ENCODE results near the gene OR11A1. TPM values are rescaled to one million over a fixed set of nuclear protein-coding genes. Genes with fewer than 3 reads are reported as not detected.

OR11A1 gene, protein sequence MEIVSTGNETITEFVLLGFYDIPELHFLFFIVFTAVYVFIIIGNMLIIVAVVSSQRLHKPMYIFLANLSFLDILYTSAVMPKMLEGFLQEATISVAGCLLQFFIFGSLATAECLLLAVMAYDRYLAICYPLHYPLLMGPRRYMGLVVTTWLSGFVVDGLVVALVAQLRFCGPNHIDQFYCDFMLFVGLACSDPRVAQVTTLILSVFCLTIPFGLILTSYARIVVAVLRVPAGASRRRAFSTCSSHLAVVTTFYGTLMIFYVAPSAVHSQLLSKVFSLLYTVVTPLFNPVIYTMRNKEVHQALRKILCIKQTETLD
- not detected for total RNA-seq

- intact Hi-C loops (cut with micrococcal nuclease): no loop called here
- ChIA-PET POLR2A (no interaction called here), CTCF (no interaction called here)
- Mint-ChIP-seq H3K36me3 (ENCODE audit: low read depth) (no peaks in the 10 kb centered on the region), H3K4me3 (no peak within 1 kb of the TSS), H3K27ac (no peak within 1 kb of the TSS), H3K4me1 (ENCODE audit: low read depth) (no peaks in the 10 kb centered on the region), H3K27me3 (peaks cover 10% of the 10 kb centered on the region), H3K9me3 (no peaks in the 10 kb centered on the region)
- TF ChIP-seq, protein P1, sequence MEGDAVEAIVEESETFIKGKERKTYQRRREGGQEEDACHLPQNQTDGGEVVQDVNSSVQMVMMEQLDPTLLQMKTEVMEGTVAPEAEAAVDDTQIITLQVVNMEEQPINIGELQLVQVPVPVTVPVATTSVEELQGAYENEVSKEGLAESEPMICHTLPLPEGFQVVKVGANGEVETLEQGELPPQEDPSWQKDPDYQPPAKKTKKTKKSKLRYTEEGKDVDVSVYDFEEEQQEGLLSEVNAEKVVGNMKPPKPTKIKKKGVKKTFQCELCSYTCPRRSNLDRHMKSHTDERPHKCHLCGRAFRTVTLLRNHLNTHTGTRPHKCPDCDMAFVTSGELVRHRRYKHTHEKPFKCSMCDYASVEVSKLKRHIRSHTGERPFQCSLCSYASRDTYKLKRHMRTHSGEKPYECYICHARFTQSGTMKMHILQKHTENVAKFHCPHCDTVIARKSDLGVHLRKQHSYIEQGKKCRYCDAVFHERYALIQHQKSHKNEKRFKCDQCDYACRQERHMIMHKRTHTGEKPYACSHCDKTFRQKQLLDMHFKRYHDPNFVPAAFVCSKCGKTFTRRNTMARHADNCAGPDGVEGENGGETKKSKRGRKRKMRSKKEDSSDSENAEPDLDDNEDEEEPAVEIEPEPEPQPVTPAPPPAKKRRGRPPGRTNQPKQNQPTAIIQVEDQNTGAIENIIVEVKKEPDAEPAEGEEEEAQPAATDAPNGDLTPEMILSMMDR (IDR thresholded peaks at IDR 0.05): no peak
- DNase-seq: no peak
- no peak for ATAC-seq
Measured at GRCh38 chr6:29456971-29457370, at the start of gene OR11A1, which contains the start of gene OR2H1. Gene OR11A1 (minus strand): TSS chr6:29457071. CDS start chr6:29427641, 29,430 bp downstream. Gene OR2H1 (plus strand): TSS chr6:29457155. CDS start chr6:29461770, 4,615 bp downstream.

DNA sequence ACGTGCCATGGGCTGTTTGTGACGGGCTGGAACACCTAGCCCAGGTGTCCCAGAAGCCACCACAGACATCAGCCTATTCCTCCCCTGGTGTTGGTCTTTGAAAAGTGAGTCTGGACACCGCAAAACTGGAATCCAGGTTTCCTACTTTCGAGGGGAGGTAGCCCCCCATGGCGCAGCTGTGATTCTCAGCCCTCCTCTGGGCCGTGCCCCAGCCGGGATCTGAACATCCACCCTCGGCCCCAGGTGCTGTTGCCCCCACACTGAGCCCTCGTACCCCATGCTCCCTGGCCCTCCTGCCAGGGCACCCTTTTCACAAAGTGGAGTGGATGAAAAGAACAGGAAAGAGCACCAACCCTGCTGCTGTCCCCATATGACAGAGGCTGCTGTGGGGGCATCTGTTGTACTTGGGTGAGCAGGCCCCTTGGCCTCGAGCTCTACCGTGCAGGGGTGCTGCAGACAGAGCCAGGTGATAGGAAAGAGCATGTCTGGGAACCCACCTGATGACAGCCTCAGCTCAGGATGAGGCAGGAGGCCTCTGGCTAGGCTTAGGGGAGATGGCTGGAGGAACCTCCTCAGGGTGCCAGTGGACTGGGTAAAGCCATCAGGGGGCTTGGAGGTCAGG lies 49.7 kb upstream of the OR11A1 start:
- peaks cover 7% of the 10 kb centered on the region for H3K27me3 Mint-ChIP-seq
- no peak overlapping the region for H3K4me3 Mint-ChIP-seq
- CTCF ChIA-PET: no interaction called here
- intact Hi-C loops (cut with micrococcal nuclease): no loop called here
- no peaks in the 10 kb centered on the region for H3K4me1 Mint-ChIP-seq (ENCODE audit: low read depth)
- no peak overlapping the region for H3K27ac Mint-ChIP-seq
- H3K9me3 Mint-ChIP-seq: no peaks in the 10 kb centered on the region
- DNase-seq (no peak), ATAC-seq (no peak)
- no peaks in the 10 kb centered on the region for H3K36me3 Mint-ChIP-seq (ENCODE audit: low read depth)
- TF ChIP-seq, protein P1 (IDR thresholded peaks at IDR 0.05): no peak
- POLR2A ChIA-PET: no interaction called here

- intact Hi-C loops (cut with micrococcal nuclease): no loop called here
- H3K27ac Mint-ChIP-seq: no peak overlapping the region
- CTCF ChIA-PET: no interaction called here
Measured at GRCh38 chr6:29505808-29506207, 48.9 kb upstream of the OR11A1 start.

DNA sequence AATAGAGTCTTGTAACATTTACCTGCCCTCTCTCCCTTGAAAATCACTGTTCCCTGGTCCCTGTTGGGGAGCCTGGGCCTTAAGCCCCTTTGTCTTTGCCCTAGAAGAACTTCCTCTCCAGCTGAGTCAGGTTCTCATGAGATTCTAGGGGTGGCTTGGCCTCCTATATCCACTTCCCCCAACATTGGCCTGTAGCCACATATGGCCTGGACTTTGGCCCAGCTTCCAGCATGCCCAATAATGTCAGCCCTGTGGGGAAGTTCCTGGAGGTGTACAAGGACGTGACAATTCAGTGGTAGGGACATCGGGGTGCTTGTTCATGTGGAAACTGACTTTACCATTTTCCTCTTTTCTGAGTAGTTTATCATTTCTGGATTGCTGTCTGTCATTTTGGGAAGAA lies 48.1 kb upstream of the OR11A1 start:
- H3K4me1 Mint-ChIP-seq (ENCODE audit: low read depth): no peaks in the 10 kb centered on the region
- CTCF ChIA-PET: interaction anchor here (1.0 kb wide), 1 partner anchor 84 kb away, joined by 3 read pairs; no protein-coding TSS in a partner anchor
- no peaks in the 10 kb centered on the region for H3K36me3 Mint-ChIP-seq (ENCODE audit: low read depth)
- H3K4me3 Mint-ChIP-seq: no peak overlapping the region
- POLR2A ChIA-PET: no interaction called here
- H3K27ac Mint-ChIP-seq: no peak overlapping the region
- H3K9me3 Mint-ChIP-seq: no peaks in the 10 kb centered on the region
- no peak for ATAC-seq
- no peaks in the 10 kb centered on the region for H3K27me3 Mint-ChIP-seq
- TF ChIP-seq, protein P1 (IDR thresholded peaks at IDR 0.05): no peak
- DNase-seq: no peak
- intact Hi-C loops (cut with micrococcal nuclease): no loop called here

More at GRCh38 chr6:29505808-29506207, 48.9 kb upstream of the OR11A1 start:
- ATAC-seq (no peak), DNase-seq (no peak)
- Mint-ChIP-seq H3K4me1 (ENCODE audit: low read depth) (no peaks in the 10 kb centered on the region), H3K36me3 (ENCODE audit: low read depth) (no peaks in the 10 kb centered on the region), H3K4me3 (no peak overlapping the region), H3K27me3 (peaks cover 5% of the 10 kb centered on the region), H3K9me3 (no peaks in the 10 kb centered on the region)
- POLR2A ChIA-PET: no interaction called here
- TF ChIP-seq, protein P1 (IDR thresholded peaks at IDR 0.05): no peak

- ChIA-PET POLR2A (no interaction called here), CTCF (no interaction called here)
- ATAC-seq (no peak), DNase-seq (no peak)
- H3K27ac Mint-ChIP-seq: no peak overlapping the region
- peaks cover 7% of the 10 kb centered on the region for H3K27me3 Mint-ChIP-seq
- H3K4me1 Mint-ChIP-seq (ENCODE audit: low read depth): no peaks in the 10 kb centered on the region
- intact Hi-C loops (cut with micrococcal nuclease): no loop called here
- TF ChIP-seq, protein P1 (IDR thresholded peaks at IDR 0.05): no peak
- H3K4me3 Mint-ChIP-seq: no peak overlapping the region
- no peaks in the 10 kb centered on the region for H3K9me3 Mint-ChIP-seq
- no peaks in the 10 kb centered on the region for H3K36me3 Mint-ChIP-seq (ENCODE audit: low read depth)
Measured at GRCh38 chr6:29502597-29502996, 45.7 kb upstream of the OR11A1 start.
